Natural killer cell treated with Interleukin-12 subunit alpha and Interleukin-12 subunit beta and Interleukin-15 and Interleukin-18, amount 100 ng/mL, for 72 hours (primary cell): ENCODE measurements around the gene CTSV. TPM values are rescaled to one million over a fixed set of nuclear protein-coding genes. Genes with fewer than 3 reads are reported as not detected.
A peak's percentile ranks its signal among the peaks of the same experiment; 100 is the strongest.
"Not testable (repeated sequence)": the region's sequence is repeated elsewhere in the genome, so short reads cannot be mapped to it uniquely, and the experiment has no call there.

Experiments used
- ATAC-seq, 2 donors: fragments of 150-1000 bp; cut with Tn5 transposase in 1 of 2; sonication (Bioruptor Pico), chemical (Tn5 transposase) in 1 of 2; 2 replicates each; pipeline ENCODE4 v1.10.0; 2021
- DNase-seq: peaks from one replicate; pipeline ENCODE4 v3.0.0; 2022; ENCODE audit warnings: low spot score
- H3K27ac Mint-ChIP-seq, 2 donors: 1 replicate in 1 of 2; 2 replicates in 1 of 2; pipeline ENCODE4 v1.8.0; 2022; ENCODE audit warnings: mixed read lengths in 2 of 2, mild to moderate bottlenecking in 1 of 2, moderate library complexity in 1 of 2
- H3K27me3 Mint-ChIP-seq, 2 donors: 1 replicate in 1 of 2; 2 replicates in 1 of 2; pipeline ENCODE4 v1.8.0; 2022; ENCODE audit warnings: mixed read lengths in 2 of 2
- H3K36me3 Mint-ChIP-seq: one replicate; pipeline ENCODE4 v1.8.0; 2022; ENCODE audit warnings: mixed read lengths
- H3K4me1 Mint-ChIP-seq, 2 donors: 1 replicate in 1 of 2; 2 replicates in 1 of 2; pipeline ENCODE4 v1.8.0; 2022; ENCODE audit warnings: low read depth in 2 of 2, mixed read lengths in 2 of 2, mild to moderate bottlenecking in 1 of 2
- H3K4me3 Mint-ChIP-seq: one replicate; pipeline ENCODE4 v1.8.0; 2022; ENCODE audit warnings: mixed read lengths
- H3K9me3 Mint-ChIP-seq: 2 replicates; pipeline ENCODE4 v1.8.0; 2022; ENCODE audit warnings: mixed read lengths
- total RNA-seq, 2 donors: library from RNA; stranded (reverse); gene quantifications; one replicate each; pipeline ENCODE4 v1.2.3, GENCODE V29; 2022

Gene CTSV
- total RNA-seq = under 1 TPM in 1 of 2 donors, not detected in 1; 0.47 TPM

DNA sequence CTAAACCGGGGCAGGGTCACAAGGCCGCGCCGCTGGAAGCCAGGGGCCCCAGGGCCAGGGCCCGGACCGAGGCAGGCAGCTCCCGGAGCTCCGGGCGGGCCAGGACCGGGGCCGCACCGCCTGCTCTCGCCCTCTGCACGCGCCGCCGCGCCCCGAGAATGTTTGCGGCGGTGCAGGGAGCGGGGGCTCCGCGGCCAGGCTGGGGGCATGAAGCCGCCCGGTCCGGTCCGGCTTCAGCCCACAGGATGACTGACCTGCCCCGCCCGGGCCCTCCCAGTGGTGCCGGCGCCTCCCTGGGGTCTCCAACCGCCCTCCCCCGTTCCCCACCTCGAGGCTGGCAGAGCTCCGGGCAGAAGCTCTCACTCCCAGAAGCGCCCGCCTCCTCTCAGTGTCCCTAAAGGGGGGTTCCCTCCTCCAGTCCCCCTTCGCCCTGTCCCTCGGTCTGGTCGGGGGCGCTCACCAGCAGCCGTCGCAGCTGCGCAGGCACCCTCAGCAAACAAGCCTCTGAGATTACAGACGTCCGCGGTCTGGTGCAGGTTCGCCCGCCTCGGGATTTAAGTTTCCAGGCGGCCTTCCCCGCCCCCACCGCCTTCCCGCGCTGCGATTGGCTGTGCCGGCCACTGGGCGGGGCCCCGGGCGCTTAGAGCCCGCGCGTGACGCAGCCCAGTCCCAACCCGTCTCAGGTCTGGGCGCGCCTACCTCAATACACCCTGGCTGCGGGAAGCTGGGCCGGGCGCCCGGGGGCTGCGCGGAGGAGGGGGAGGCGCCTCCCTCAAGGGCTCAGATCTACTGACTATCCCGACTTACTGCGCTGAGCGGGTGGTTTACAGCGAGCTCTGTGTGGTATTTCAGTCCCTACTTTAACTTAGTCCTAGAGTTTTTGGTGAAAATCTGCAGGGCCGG is at the start of gene CTSV:
Gene CTSV, minus strand, starts transcription at position 532 of the 903 bp plus-strand sequence. CDS start 1,099 bp downstream, outside the sequence.
- peaks cover 0 to 2% of the 10 kb centered on the region in 2 donors for H3K4me1 Mint-ChIP-seq
- H3K27me3 Mint-ChIP-seq = peaks cover 39 to 42% of the 10 kb centered on the region in 2 donors
- H3K9me3 Mint-ChIP-seq = no peaks in the 10 kb centered on the region
- H3K4me3 Mint-ChIP-seq = peak within 1 kb of the TSS; percentile 76
- peak; percentile 99 for ATAC-seq
- H3K27ac Mint-ChIP-seq = no peak within 1 kb of the TSS
- no peaks in the 10 kb centered on the region for H3K36me3 Mint-ChIP-seq
- DNase-seq = peak; percentile 79

DNA sequence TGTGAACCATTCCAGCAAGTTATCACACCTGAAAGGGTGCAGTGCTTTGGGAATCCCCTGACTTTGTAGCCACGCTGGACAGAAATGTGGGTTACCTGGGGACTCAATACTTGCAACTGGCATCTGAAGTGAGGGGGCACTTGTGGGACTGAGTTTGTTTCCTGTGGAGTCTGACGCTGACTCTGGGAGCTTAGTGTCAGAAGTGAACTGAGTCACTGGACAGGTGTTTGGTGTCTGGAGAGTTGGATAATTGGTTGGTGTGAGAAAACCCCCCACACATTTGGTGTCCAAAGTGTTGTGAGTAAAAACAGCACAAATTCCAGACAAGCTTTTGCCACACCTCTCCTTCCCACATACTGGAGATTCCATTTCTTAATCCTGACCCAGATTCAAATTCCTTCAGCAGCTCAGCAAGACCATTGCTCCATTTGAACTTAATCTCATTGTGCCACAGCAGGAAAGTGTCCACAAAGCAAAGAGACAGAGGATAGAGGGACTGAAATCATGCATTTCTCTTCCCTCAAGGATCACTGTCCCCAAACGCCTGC is 48.8 kb upstream of the CTSV start:
- not testable (repeated sequence) for DNase-seq, H3K4me3 Mint-ChIP-seq
- H3K27me3 Mint-ChIP-seq = peaks cover 29 to 45% of the 10 kb centered on the region in 2 donors

DNA sequence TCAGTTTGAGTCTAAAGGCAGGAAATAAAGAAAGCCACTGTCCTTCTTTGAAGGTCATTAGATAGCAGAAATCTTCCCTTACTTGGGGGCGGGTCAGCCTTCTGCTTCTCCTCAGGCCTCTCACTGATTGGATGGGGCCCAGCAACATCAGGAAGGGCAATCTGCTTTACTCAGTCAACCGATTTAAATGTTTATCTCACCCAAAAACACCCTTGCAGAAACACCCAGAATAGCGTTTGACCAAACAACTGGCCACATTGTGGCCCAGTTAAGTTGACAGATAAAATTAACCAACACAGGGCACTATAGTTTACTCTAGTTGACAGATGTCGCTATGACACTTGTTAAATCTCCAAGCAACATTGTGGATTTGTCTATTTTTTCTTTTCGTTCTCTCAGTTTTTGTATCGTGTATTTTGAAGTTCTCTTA is 45.6 kb upstream of the CTSV start:
- DNase-seq, H3K9me3 Mint-ChIP-seq, H3K4me1 Mint-ChIP-seq, H3K36me3 Mint-ChIP-seq, H3K4me3 Mint-ChIP-seq, ATAC-seq, H3K27ac Mint-ChIP-seq: not testable (repeated sequence)
- peaks cover 39 to 65% of the 10 kb centered on the region in 2 donors for H3K27me3 Mint-ChIP-seq

More for the DNA sequence above, 48.8 kb upstream of the CTSV start:
- H3K9me3 Mint-ChIP-seq, H3K36me3 Mint-ChIP-seq, H3K27ac Mint-ChIP-seq, ATAC-seq, H3K4me1 Mint-ChIP-seq: not testable (repeated sequence)

DNA sequence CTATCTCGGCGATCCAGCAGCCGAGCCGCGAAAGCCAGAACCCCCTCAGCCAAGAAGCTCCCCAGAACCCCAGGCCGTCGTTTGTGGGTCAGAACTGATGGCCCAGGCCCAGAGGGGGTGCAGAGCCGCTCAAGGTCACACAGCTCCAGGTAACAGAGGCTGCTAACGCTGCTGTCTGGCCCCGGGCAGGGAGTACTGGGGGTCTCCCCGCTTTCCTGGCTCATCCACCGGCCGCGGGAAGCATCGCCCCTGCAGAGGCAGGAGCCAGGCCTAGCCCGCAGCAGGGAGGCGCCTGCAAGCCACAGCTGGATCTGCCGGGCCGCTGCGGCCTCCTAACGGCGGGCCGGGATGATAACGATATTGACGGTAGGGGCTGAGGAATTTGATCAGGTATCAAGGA is 39.4 kb upstream of the CTSV start:
- DNase-seq (no peak), ATAC-seq (peak in 1 of 2 donors; percentile 29)
- no peak overlapping the region for H3K4me3 Mint-ChIP-seq
- no peaks in the 10 kb centered on the region for H3K36me3 Mint-ChIP-seq
- H3K9me3 Mint-ChIP-seq = no peaks in the 10 kb centered on the region
- no peak overlapping the region for H3K27ac Mint-ChIP-seq
- H3K27me3 Mint-ChIP-seq = peaks cover 44 to 61% of the 10 kb centered on the region in 2 donors
- H3K4me1 Mint-ChIP-seq = no peaks in the 10 kb centered on the region

DNA sequence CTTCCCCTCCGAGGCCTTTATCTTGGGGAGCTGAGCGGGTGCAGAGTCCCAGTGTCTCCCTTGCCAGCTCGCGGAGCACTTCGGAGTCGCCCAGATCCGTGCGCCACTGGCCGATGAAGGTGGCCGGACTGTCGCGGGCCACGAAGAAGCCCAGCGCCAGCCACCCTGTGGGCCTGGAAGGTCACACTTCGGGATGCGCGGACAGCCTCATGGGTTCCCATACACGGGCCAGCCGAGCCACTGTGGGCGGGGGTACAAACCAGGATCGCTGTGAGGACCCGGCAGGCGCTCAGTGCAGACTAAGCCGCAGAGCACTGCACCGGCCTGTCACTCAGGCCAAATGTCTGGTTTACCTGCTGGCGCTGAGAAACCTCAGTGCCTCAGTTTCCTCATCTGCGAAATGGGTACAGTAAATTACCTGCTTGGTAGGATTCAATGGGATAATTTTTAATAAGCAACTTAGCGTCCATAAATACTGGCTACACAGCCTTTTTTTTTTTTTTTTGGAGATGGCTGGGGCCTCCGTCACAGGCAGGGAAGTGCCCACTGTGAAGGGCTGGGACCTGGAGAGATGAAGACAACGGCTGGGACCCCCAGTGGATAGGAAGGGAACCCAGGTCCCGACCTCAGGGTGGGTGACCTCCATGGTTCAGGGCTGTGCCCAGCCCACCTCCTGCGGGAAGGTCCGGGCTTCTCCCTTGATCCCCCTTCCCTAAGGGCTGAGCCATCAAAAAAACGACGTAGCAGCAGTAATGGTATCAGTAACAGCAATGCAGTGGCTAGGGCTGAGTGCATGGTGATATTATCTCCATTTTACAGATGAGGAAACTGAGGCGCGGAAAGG is 38.7 kb upstream of the CTSV start:
- Mint-ChIP-seq H3K4me3 (no peak overlapping the region), H3K36me3 (no peaks in the 10 kb centered on the region), H3K9me3 (no peaks in the 10 kb centered on the region), H3K27ac (no peak overlapping the region), H3K27me3 (peaks cover 44 to 61% of the 10 kb centered on the region in 2 donors), H3K4me1 (no peaks in the 10 kb centered on the region)
- DNase-seq (no peak), ATAC-seq (no peak)

DNA sequence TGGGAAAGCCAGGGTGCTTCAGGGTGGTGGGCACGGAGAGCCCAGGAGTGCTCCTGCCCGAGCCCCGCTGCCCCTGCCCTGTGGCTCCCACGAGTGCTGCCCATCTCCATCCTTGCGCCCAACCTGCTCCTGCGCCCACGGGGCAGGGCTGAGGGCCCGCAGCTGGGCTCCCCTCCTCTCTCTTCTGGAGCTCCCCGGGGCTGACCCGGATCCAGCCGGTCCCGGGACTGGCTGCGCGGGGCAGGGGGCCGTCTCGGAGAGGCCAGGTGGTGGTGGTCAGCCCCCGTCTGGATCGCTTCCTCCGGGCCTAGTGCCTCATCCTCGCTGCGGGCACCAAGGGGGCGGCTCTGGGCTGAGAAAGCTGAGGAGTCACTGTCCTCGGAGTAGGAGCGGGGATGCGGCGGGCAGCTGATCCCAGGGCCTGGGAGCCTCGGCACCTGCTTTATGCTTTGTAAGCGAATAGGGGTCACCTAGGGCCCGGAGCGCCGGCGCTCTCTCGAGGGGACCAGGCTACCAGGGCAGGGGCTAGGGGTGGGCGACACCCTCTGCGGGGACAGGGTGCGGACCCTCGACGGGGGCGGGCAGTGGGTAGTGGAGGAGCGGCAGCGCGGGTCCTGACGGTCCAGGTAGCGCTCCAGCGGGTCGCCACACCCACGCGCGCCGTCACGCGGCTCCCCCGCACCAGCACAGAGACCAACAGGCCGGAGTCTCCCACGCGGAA is 37.9 kb upstream of the CTSV start:
- ATAC-seq = peak; percentile 20 to 32
- H3K27me3 Mint-ChIP-seq = peaks cover 43 to 61% of the 10 kb centered on the region in 2 donors
- not testable (repeated sequence) for H3K9me3 Mint-ChIP-seq, H3K4me3 Mint-ChIP-seq, H3K4me1 Mint-ChIP-seq, H3K36me3 Mint-ChIP-seq, DNase-seq, H3K27ac Mint-ChIP-seq

DNA sequence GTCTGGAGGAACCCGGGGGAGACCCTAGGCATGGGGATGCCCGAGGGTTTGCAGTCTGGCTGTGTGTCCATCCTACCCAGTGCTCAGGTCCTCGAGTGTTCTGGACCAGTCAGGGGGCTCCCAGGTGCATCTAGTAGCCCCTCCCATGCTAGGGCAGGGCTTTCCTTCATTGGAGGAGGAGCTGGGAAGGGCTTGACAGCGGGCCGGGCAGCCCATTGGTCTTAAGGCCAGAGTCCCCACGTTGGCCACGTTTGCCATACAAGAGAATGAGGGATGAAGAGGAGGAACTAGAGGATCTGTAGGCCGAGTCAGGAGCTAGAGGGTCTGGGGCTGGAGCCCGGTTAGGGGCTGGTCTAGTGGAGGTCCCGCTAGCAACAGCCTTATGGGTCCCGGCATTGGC is 37.3 kb upstream of the CTSV start:
- Mint-ChIP-seq H3K36me3 (no peaks in the 10 kb centered on the region), H3K9me3 (no peaks in the 10 kb centered on the region), H3K4me3 (no peak overlapping the region), H3K4me1 (no peaks in the 10 kb centered on the region), H3K27me3 (peaks cover 42 to 59% of the 10 kb centered on the region in 2 donors), H3K27ac (no peak overlapping the region)
- ATAC-seq = peak in 1 of 2 donors; percentile 29
- DNase-seq = no peak

DNA sequence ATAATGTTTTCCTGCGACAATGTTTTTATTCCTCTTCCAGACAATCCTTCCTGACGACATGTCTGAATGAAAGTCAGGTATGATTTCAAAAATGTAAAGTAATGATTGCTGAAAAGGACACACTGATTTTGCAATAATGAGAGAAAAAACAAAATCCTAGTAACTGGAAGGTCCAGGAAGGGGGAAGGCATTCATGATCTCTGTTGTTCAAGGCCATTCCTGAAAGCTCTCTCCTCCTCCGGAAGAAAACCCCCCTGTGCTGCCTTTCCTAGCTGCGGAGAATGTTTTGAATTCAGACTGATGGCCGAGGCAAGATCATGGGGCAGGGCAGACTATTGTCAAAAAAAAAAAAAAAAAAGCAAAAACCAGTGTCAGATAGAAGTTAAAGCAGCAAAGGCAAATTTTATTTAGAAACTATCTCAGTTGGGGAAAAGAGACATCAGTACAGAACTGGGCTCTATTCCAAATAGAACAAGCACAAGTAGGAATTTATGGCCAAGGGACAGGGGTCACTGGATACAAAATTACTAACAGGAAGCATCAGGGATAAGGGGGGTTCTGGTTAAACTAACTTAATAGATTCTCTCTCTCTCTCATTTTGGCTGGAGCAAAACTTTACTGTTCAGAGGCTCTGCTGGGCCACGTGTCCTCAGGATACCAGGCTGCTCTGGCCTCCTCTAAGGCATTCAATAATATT is 36.5 kb upstream of the CTSV start:
- no peak overlapping the region for H3K27ac Mint-ChIP-seq

DNA sequence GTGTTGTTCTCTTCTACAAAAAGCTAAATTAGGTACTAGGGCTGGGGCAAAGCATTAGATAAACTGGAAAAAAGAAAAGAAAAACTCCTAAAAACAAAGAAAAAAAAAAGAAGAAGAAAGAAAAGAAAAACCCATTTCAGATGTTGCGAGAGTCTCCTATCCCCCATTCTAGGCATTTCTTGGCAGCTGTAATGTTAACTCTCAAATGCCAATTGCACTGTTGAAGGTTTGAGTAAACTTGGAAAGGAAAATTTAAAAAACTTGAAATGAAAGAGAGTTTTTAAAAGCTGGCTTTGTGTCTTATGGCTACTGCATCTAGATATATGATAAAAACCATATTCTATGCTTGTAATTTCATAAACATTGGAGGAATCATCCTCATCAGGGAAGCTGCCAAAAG is 34.6 kb upstream of the CTSV start:
- H3K27me3 Mint-ChIP-seq = peaks cover 24 to 44% of the 10 kb centered on the region in 2 donors
- no peaks in the 10 kb centered on the region for H3K36me3 Mint-ChIP-seq
- H3K27ac Mint-ChIP-seq = no peak overlapping the region
- ATAC-seq (no peak), DNase-seq (no peak)
- H3K4me3 Mint-ChIP-seq = no peak overlapping the region
- no peaks in the 10 kb centered on the region for H3K9me3 Mint-ChIP-seq
- H3K4me1 Mint-ChIP-seq = no peaks in the 10 kb centered on the region

More for the DNA sequence above, 36.5 kb upstream of the CTSV start:
- Mint-ChIP-seq H3K27me3 (peaks cover 37 to 52% of the 10 kb centered on the region in 2 donors), H3K4me3 (no peak overlapping the region), H3K4me1 (no peaks in the 10 kb centered on the region), H3K36me3 (no peaks in the 10 kb centered on the region), H3K9me3 (no peaks in the 10 kb centered on the region)
- no peak for ATAC-seq
- DNase-seq = no peak

DNA sequence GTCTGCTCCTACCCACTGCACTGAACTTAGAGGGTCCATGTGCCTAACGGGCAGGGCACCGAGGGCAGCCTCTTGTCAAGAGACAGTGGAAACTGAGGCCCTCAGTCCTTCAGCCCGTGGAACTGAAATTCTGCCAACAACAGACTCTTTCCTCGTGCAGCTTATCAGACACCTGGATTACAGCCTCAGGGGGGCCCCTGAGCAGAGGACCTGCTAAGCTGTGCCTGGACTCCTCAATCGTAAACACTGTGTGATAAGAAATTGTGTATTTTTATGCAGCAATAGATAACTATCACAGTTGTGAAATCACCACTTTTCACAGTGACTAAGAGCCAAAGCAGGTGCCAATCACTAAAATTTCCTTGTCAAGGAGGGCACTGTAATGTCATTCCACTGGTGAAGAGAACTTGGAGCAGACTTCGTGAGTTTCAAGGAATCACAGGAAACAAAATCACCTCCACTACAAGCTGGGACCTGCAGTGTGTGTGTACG is 33.4 kb upstream of the CTSV start:
- peaks cover 28 to 51% of the 10 kb centered on the region in 2 donors for H3K27me3 Mint-ChIP-seq
- ATAC-seq = peak; percentile 36 to 40
- H3K27ac Mint-ChIP-seq = no peak overlapping the region
- H3K36me3 Mint-ChIP-seq = no peaks in the 10 kb centered on the region
- H3K9me3 Mint-ChIP-seq = no peaks in the 10 kb centered on the region
- no peak overlapping the region for H3K4me3 Mint-ChIP-seq
- DNase-seq = no peak
- H3K4me1 Mint-ChIP-seq = no peaks in the 10 kb centered on the region

DNA sequence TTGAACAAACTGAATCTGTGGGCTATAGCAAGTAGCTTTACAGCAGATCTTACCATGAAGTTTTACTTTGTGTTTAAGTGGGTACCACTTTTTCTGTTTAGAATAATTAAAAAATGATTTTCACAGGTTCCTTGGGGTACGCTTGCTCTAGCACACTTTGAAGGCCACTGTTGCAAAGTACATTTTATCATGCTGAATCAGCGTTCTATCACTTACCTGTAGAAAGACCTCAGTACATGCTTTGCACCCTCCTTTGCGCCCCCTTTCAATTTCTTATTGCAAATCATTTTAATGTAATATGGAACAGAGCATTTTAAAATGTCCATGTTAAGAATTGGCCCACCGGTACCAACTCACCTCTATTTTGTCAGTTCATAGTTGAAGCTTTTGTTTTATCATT is 31.4 kb upstream of the CTSV start:
- not testable (repeated sequence) for ATAC-seq, H3K4me1 Mint-ChIP-seq, DNase-seq, H3K36me3 Mint-ChIP-seq, H3K4me3 Mint-ChIP-seq, H3K27ac Mint-ChIP-seq, H3K9me3 Mint-ChIP-seq
- H3K27me3 Mint-ChIP-seq = peaks cover 28 to 54% of the 10 kb centered on the region in 2 donors

DNA sequence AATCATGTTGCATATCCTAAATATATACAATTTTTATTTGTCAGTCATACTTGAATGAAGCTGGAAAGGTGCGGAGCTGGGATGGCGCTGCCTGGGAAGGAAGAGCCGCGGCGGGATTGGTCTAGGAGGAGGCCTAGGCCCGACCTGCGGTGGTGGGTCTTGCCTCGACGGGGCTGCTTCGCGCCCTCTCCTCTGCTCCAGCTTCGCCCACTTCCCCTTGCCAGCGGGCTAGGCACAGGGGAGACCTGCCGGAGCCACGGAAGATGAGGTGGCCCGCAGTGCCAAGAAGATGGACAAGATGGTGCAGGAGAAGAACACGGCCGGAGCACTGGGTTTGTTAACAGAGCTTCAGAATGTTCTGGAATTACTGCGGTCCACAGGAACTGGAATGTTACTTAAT is 28.5 kb upstream of the CTSV start:
- Mint-ChIP-seq H3K9me3 (peaks cover 3% of the 10 kb centered on the region), H3K4me3 (no peak overlapping the region), H3K27me3 (peaks cover 23 to 36% of the 10 kb centered on the region in 2 donors), H3K27ac (no peak overlapping the region), H3K4me1 (no peaks in the 10 kb centered on the region), H3K36me3 (peaks cover 7% of the 10 kb centered on the region)
- ATAC-seq = no peak
- no peak for DNase-seq
